ENCODE measurements around the gene FXYD6.

- TF ChIP-seq CTCF (IDR thresholded peaks at IDR 0.05; ENCODE audit: low read depth, low read length), result no peak
- TF ChIP-seq EZH2phosphoT487 (IDR thresholded peaks at IDR 0.05; ENCODE audit: low read depth), result no peak
Observed at GRCh38 chr11:117790279-117790678, 86.2 kb downstream of the FXYD6 start.

Data from OCI-LY3 (cell line).